HG03060 (cell line): ENCODE results near the gene HEPHL1.
"Not testable (repeated sequence)": the region's sequence is repeated elsewhere in the genome, so short reads cannot be mapped to it uniquely, and the experiment has no call there.

Source experiments
- ATAC-seq: cut with Tn5 transposase; IDR thresholded peaks from one replicate; pipeline ENCODE4 v1.9.1; 2021; ENCODE audit warnings: low read depth, moderate number of reproducible peaks; ENCODE audit not compliant: unreplicated experiment

Gene HEPHL1

GRCh38 chr11:94068764-94069163 lies 47.6 kb downstream of the HEPHL1 start:
- ATAC-seq = no peak

GRCh38 chr11:94077552-94078293 lies 56.6 kb downstream of the HEPHL1 start:
- no peak for ATAC-seq

GRCh38 chr11:94084164-94084563 lies 63.0 kb downstream of the HEPHL1 start:
- ATAC-seq = no peak

GRCh38 chr11:94088906-94089305 lies 67.8 kb downstream of the HEPHL1 start:
- no peak for ATAC-seq

GRCh38 chr11:94089341-94089740 lies 68.2 kb downstream of the HEPHL1 start:
- ATAC-seq = no peak

GRCh38 chr11:94090401-94090800 lies 69.2 kb downstream of the HEPHL1 start:
- ATAC-seq = no peak

- no peak for ATAC-seq
Observed at GRCh38 chr11:94091091-94091490, 69.9 kb downstream of the HEPHL1 start.

GRCh38 chr11:94100253-94100652 lies 79.1 kb downstream of the HEPHL1 start:
- no peak for ATAC-seq

GRCh38 chr11:94103471-94103870 lies 82.3 kb downstream of the HEPHL1 start:
- ATAC-seq = no peak

GRCh38 chr11:94104734-94105133 lies 83.6 kb downstream of the HEPHL1 start:
- no peak for ATAC-seq

GRCh38 chr11:94106716-94107115 lies 85.6 kb downstream of the HEPHL1 start:
- no peak for ATAC-seq

- no peak for ATAC-seq
Observed at GRCh38 chr11:94107363-94107762, 86.2 kb downstream of the HEPHL1 start.

- no peak for ATAC-seq
Observed at GRCh38 chr11:94111241-94111640, 90.1 kb downstream of the HEPHL1 start.

- no peak for ATAC-seq
Observed at GRCh38 chr11:94111660-94112059, 90.5 kb downstream of the HEPHL1 start.

- no peak for ATAC-seq
Observed at GRCh38 chr11:94112206-94112953, 91.2 kb downstream of the HEPHL1 start.

GRCh38 chr11:94117197-94117574 lies 96.0 kb downstream of the HEPHL1 start:
- ATAC-seq = no peak

GRCh38 chr11:94117871-94118270 lies 96.7 kb downstream of the HEPHL1 start:
- no peak for ATAC-seq

- not testable (repeated sequence) for ATAC-seq
Observed at GRCh38 chr11:94119676-94120075, 98.5 kb downstream of the HEPHL1 start.

- ATAC-seq = not testable (repeated sequence)
Observed at GRCh38 chr11:94120516-94120915, 99.4 kb downstream of the HEPHL1 start.

GRCh38 chr11:94120946-94121345 lies 99.8 kb downstream of the HEPHL1 start:
- ATAC-seq = no peak

- ATAC-seq = no peak
Observed at GRCh38 chr11:94125407-94126115, 104.4 kb downstream of the HEPHL1 start.
